ENCODE data around the gene GYPE.
"Not testable (repeated sequence)": the region's sequence is repeated elsewhere in the genome, so short reads cannot be mapped to it uniquely, and the experiment has no call there.

Gene GYPE

GRCh38 chr4:143870523-143871268 is 34.7 kb downstream of the GYPE start:
- DNase-seq (ENCODE audit: low read depth): not testable (repeated sequence)

DNA sequence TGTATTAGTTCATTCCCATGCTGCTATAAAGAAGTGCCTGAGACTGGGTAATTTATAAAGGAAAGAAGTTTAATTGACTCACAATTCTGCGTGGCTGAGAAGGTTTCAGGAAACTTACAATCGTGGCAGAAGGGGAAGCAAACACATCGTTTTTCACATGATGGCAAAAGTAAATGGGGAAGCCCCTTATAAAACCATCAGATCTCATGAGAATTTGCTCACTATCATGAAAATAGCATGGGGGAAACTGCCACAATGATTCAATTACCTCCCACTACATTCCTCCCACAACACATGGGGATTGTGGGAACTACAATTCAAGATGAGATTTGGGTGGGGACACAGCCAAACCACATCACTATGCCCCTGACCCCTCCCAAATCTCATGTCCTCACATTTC is 35.4 kb downstream of the GYPE start:
- not testable (repeated sequence) for DNase-seq (ENCODE audit: low read depth)

DNA sequence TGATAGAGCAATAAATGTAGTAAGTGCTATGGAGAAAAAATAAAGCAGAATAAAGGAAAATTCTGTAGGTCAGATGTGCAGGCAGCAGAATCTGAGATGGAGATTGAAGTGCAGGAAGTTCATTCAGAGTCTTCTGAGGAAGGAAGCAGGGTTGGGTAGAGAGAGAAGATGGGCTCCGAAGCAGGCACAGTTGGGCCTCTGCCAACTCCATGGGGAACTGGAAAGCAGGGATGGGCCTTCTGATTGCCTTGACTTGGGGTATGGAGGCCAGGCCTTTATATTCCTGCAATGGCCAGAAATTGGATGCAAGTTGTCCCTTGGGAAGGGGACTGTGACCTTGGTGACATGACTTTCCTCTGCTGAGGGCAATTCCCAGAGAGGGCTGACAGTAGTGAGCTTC is 42.6 kb downstream of the GYPE start:
- DNase-seq (ENCODE audit: low read depth): not testable (repeated sequence)

- DNase-seq (ENCODE audit: low read depth): no peak
These were observed 46.9 kb downstream of the GYPE start for GRCh38 chr4:143858456-143858855.

DNA sequence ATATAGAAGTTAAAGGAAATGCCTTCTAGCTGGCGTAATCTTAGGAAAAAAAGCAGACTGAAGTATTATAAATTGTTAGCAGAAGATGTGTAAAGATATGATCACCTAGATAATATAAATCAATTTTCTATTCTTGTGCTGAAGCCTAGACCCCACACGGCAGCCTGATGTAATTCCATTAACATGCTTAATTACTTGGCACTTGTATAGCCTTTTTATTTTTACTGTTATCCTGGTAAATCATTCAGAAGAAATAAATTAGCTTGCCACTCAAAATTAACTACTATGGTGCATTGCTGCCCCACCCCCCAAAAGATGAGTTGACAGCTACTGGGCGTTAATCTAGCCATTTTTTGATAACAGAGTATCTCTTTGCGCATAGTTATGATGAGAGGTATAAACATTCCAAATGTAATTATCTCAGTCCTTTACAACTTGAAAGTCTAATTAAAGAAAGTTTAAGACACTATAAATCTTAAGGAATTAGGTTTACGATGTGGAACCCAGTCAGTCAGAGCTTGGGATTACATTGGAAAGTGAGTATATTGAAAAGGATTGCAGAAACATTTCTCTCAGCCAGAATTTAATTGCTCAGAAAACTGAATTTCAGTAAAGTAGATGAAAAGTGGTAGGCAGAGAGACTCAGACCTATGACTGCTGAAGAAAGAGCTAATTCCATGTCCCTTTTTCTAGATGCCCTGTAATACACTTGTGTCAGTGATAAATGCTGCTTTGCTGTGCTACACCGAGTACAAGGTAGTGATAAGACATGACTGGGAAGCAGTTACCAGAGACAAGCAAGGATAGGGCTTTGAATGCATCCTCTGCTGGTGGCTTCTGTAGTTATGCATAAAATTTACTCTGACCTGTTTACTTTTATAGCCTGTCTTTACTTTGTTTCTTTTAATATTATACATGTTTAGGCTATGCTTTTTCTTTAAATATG is 47.7 kb downstream of the GYPE start:
- not testable (repeated sequence) for DNase-seq (ENCODE audit: low read depth)

- DNase-seq (ENCODE audit: low read depth): not testable (repeated sequence)
These were observed 49.3 kb downstream of the GYPE start for GRCh38 chr4:143856017-143856557.

DNA sequence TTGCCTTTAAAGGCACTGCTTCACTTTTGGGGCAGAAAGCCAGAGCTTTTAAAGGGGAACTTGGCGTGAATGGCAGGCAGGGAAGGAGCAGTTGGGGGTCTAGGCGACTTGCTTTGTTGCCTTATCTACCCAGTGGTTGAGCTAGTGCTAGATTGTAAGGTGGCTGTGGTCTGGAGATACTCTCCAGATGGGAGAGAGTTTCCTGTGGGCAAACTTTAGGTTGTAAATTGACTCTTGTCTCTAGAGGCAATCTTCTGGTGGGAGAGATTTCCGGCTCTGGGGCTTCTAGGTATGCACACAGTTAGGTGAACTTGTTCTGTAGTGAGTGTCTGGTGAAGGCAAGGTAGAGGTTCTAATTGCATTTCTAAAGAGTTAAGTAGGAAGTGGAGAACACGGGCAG is 50.7 kb downstream of the GYPE start:
- not testable (repeated sequence) for DNase-seq (ENCODE audit: low read depth)

- not testable (repeated sequence) for DNase-seq (ENCODE audit: low read depth)
These were observed 56.1 kb downstream of the GYPE start for GRCh38 chr4:143849296-143849695.

- not testable (repeated sequence) for DNase-seq (ENCODE audit: low read depth)
These were observed 61.9 kb downstream of the GYPE start for GRCh38 chr4:143843506-143843832.

GRCh38 chr4:143842624-143843505 is 62.5 kb downstream of the GYPE start:
- DNase-seq (ENCODE audit: low read depth): peak; percentile 39

DNA sequence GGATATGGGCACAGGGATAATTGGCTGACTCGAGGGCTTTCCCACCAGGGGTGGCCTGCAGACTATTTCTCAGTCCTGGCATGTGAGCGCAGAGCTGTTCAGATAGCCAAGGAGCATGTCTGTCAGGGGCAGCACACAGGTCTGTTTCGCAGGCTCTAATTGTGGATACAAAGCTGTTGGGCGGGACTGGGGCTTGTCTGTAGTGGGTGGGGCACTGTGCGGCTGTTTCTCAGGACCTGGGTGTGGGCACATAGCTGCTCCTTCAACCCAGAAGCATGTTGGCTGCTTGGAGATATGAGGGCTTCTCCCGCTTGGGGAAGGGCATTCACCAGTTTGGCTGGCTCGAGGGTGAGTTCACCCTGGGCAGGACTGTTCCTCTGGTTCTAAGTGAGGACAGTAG is 65.9 kb downstream of the GYPE start:
- not testable (repeated sequence) for DNase-seq (ENCODE audit: low read depth)

DNA sequence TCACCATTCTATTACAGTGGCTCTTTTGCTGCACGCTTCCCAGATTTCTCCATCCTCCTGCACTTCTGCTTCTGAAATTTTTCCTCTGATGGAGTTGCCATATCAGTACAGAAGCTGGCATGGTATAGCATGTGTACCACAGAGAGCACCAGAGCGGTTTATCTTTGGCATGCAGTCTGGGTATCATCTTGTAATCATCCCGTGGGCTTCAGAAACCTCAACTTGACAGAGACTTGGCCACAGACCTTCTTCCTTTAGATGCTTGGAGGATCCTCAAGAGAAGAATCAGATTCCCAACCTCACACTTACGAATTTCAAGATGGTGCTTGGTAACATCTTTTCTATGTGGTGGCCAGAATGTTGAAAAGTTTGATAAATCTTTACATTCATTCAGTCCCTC is 71.2 kb downstream of the GYPE start:
- not testable (repeated sequence) for DNase-seq (ENCODE audit: low read depth)

DNA sequence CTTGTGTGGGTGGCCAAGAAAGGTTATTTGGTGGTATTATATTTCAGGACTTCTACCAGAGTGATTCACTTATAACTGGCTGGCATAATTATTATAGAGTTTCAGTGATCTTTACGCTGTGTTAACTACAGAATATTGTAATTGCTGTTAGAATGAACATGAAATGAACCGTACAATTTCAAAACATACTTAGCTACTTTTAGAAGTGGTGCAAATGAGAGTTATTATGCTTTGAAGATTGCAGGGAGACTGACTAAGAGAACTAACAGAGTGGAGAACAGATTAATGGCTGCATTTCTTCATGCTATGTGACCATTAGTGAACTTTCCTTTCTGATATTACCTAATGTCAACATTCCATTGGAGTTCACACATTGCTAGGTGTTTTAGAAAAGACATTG is 71.7 kb downstream of the GYPE start:
- DNase-seq (ENCODE audit: low read depth): not testable (repeated sequence)

GRCh38 chr4:143830576-143830975 is 74.8 kb downstream of the GYPE start:
- not testable (repeated sequence) for DNase-seq (ENCODE audit: low read depth)

GRCh38 chr4:143829239-143829620 is 76.1 kb downstream of the GYPE start:
- not testable (repeated sequence) for DNase-seq (ENCODE audit: low read depth)

All from fibroblast of the conjunctiva (primary cell).